Calu3 (cell line): Measurements from ENCODE around the gene MINDY4. TPM values are rescaled to one million over a fixed set of nuclear protein-coding genes. Genes with fewer than 3 reads are reported as not detected.

Source experiments
- BruUV-seq: library from RNA; stranded (reverse); fragments of 400-500 nt; replicated peaks from 2 replicates; lab custom pipeline; 2021; lab: Mats Ljungman, UMichigan
- CTCF ChIA-PET: fragments of 300-600 bp; sonication (Branson Sonifier 250); formaldehyde crosslinking; loops from one replicate; lab custom pipeline; 2022; ENCODE audit warnings: antibody characterized with exemption; lab: Charles Lee
- DNase-seq: peaks from one replicate; pipeline ENCODE4 v3.0.0; 2022
- H3K27ac Mint-ChIP-seq: one replicate; pipeline ENCODE4 v1.8.0; 2022; ENCODE audit warnings: mixed read lengths; ENCODE audit not compliant: unreplicated experiment
- H3K27me3 Mint-ChIP-seq: one replicate; pipeline ENCODE4 v1.8.0; 2022; ENCODE audit warnings: mixed read lengths; ENCODE audit not compliant: unreplicated experiment
- H3K36me3 Mint-ChIP-seq: one replicate; pipeline ENCODE4 v1.8.0; 2022; ENCODE audit warnings: mild to moderate bottlenecking, moderate library complexity, mixed read lengths; ENCODE audit not compliant: insufficient read depth, unreplicated experiment
- H3K4me1 Mint-ChIP-seq: one replicate; pipeline ENCODE4 v1.8.0; 2022; ENCODE audit warnings: mild to moderate bottlenecking, low read depth, mixed read lengths; ENCODE audit not compliant: unreplicated experiment
- H3K4me3 Mint-ChIP-seq: one replicate; pipeline ENCODE4 v1.8.0; 2022; ENCODE audit warnings: mild to moderate bottlenecking, low read depth, moderate library complexity, mixed read lengths; ENCODE audit not compliant: unreplicated experiment
- H3K9me3 Mint-ChIP-seq: one replicate; pipeline ENCODE4 v1.8.0; 2022; ENCODE audit warnings: low read depth, mixed read lengths; ENCODE audit not compliant: unreplicated experiment
- CTCF ChIP-seq: fragments of 200-600 bp; IDR thresholded peaks from one replicate; pipeline ENCODE4 v1.8.0; 2022; ENCODE audit warnings: antibody characterized with exemption; ENCODE audit not compliant: unreplicated experiment
- intact Hi-C: fragments of 100-400 bp; cut with micrococcal nuclease; formaldehyde crosslinking; loops from one replicate; pipeline ENCODE4 v1.10.0; 2022; ENCODE audit not compliant: unreplicated experiment
- total RNA-seq: library from RNA; stranded (reverse); gene quantifications from 2 replicates; pipeline ENCODE4 v1.2.3, GENCODE V29; 2022

MINDY4 gene
- total RNA-seq, 1 experiment from 2014 or later = 12.4 TPM

DNA sequence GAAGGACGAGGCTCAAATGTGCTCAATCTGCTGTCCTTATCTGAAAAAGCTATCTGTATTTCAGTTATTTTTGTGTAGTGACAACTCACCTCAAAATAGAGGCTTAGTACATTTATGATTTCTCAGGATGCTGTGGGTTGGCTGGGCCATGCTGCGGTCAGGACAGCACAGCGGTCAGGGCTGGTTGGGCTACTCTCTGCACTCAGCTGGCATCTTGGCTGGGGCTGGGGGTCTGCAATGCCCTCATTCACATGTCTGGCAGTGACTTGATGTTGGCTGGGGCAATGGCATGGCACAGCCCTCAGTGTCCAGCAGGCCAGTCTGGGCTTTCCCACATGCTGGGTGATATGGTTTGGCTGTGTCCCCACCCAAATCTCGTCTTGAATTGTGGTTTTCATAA is 34.9 kb upstream of the MINDY4 start:
- H3K27ac Mint-ChIP-seq = no peak overlapping the region
- no peak for TF ChIP-seq CTCF
- DNase-seq = no peak
- intact Hi-C loops = no loop called here
- no peaks in the 10 kb centered on the region for H3K4me1 Mint-ChIP-seq
- CTCF ChIA-PET = no interaction called here
- H3K9me3 Mint-ChIP-seq = no peaks in the 10 kb centered on the region
- BruUV-seq = no TSS peak
- no peaks in the 10 kb centered on the region for H3K36me3 Mint-ChIP-seq
- peaks cover 77% of the 10 kb centered on the region for H3K27me3 Mint-ChIP-seq
- no peak overlapping the region for H3K4me3 Mint-ChIP-seq

- H3K27ac Mint-ChIP-seq = no peak overlapping the region
Measured at GRCh38 chr7:30738026-30738915, 32.9 kb upstream of the MINDY4 start.

GRCh38 chr7:30739691-30740090 is 31.5 kb upstream of the MINDY4 start:
- intact Hi-C loops = loop anchor here (2.0 to 10.0 kb wide), 3 partner anchors 192 to 239 kb away; no protein-coding TSS in a partner anchor
- H3K27ac Mint-ChIP-seq = no peak overlapping the region
- no TSS peak for BruUV-seq
- CTCF ChIA-PET = interaction anchor here (0.9 to 1.5 kb wide), 4 partner anchors 11 to 175 kb away, joined by 3 to 4 read pairs (median 4); no protein-coding TSS in a partner anchor
- no peaks in the 10 kb centered on the region for H3K36me3 Mint-ChIP-seq
- peaks cover 65% of the 10 kb centered on the region for H3K27me3 Mint-ChIP-seq
- H3K4me3 Mint-ChIP-seq = no peak overlapping the region
- DNase-seq = no peak
- H3K9me3 Mint-ChIP-seq = no peaks in the 10 kb centered on the region
- TF ChIP-seq CTCF = no peak
- H3K4me1 Mint-ChIP-seq = peaks cover 8% of the 10 kb centered on the region

More at GRCh38 chr7:30738026-30738915, 32.9 kb upstream of the MINDY4 start:
- no peaks in the 10 kb centered on the region for H3K9me3 Mint-ChIP-seq
- intact Hi-C loops = no loop called here
- no peak overlapping the region for H3K4me3 Mint-ChIP-seq
- H3K36me3 Mint-ChIP-seq = no peaks in the 10 kb centered on the region
- peaks cover 2% of the 10 kb centered on the region for H3K4me1 Mint-ChIP-seq
- BruUV-seq = no TSS peak
- DNase-seq = no peak
- peaks cover 65% of the 10 kb centered on the region for H3K27me3 Mint-ChIP-seq
- CTCF ChIA-PET = interaction anchor here (0.8 to 1.3 kb wide), 2 partner anchors 15 to 174 kb away, joined by 3 read pairs; no protein-coding TSS in a partner anchor
- no peak for TF ChIP-seq CTCF

DNA sequence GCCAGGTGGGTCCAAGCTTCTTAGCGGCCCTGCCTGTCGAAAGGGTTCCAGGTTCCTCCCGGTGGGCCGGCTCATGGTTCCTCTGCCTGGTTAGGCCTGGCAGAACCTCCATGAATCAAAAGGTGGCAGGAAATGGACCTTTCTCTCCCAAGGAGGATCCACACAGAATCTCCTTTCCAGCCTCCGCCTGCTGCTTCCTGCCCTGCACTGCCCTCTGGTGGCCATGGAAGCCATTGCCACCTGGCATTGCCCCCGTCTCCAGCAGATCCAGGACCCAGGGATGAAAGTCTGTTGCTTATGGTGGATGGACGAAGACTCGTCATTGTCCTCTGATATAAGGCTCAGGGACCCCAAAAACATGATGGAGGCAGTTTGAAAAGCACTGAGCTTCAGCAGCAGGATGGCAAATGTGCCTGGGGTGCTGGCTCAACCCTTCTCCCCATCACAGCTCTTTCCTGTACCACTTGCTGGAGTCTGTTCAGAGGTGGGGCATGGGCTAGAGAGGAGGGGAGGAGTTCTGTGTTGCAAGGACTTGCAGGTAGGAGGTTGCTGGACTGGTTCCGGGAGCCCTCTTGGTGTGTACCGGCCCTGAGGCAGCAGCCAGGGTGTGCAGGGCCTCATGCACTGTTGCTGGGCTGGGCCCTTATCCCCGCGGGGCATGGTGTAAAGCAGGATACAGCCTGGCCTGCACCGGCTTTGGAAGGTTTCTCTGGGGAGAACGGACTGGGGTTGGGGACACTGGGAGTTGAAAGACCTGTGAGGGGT is 30.6 kb upstream of the MINDY4 start:
- Mint-ChIP-seq H3K36me3 (no peaks in the 10 kb centered on the region), H3K4me3 (no peak overlapping the region), H3K27me3 (peaks cover 65% of the 10 kb centered on the region), H3K9me3 (no peaks in the 10 kb centered on the region), H3K27ac (no peak overlapping the region), H3K4me1 (peaks cover 8% of the 10 kb centered on the region)
- TF ChIP-seq CTCF = peak; percentile 98
- peak; percentile 92 for DNase-seq
- intact Hi-C loops = loop anchor here (2.0 to 10.0 kb wide), 3 partner anchors 193 to 238 kb away; no protein-coding TSS in a partner anchor
- CTCF ChIA-PET = interaction anchor here (0.5 to 1.5 kb wide), 4 partner anchors 10 to 394 kb away, joined by 3 to 4 read pairs (median 4); no protein-coding TSS in a partner anchor
- no TSS peak for BruUV-seq
